ENCODE measurements around the gene THYN1. TPM values are rescaled to one million over a fixed set of nuclear protein-coding genes. Genes with fewer than 3 reads are reported as not detected.

The THYN1 gene
- polyA plus RNA-seq, 1 donor (not counting 4 experiments of a cell fraction or from before 2014, with no cell fraction given): 45.8 TPM

DNA sequence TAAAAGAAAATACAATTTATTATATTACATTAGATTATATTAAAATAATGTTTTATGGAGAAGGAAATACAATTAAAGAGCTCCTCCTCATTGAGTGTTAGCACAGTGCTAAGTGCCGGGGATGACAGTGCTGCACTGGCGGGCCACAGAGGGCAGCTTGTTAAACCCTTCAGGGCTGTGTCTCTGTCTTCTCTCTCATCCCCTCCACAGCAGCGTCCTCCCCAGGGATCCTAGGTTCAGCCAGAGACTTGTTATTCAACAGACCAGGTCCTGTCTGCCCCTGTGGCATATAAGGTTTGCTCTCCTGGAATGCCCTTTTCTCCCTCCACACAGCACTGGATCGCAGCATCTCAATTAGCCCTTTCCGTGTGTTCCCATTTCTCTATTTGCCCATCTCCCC lies 14.2 kb downstream of the THYN1 start:
- H3K4me3 ChIP-seq (ENCODE audit: control insufficient read depth in 2 of 3, extremely low read depth in 1 of 3, insufficient read depth in 2 of 3, low read depth in 1 of 3, low read length in 3 of 3): no peak overlapping the region
- dilution Hi-C loops (cut with MboI; ENCODE audit: extremely low pct_ligation_motif_present, low sequenced_read_pairs): no loop called here
- H3K79me2 ChIP-seq (ENCODE audit: control insufficient read depth, insufficient read depth, low read length): peaks cover 5% of the 10 kb centered on the region
- H3K4me2 ChIP-seq (ENCODE audit: control insufficient read depth, extremely low read depth, insufficient read depth, low read depth, low read length): no peak overlapping the region
- H4K20me1 ChIP-seq (ENCODE audit: control insufficient read depth, extremely low read depth, insufficient read depth, low read length): no peaks in the 10 kb centered on the region
- no peak overlapping the region for H2AFZ ChIP-seq (ENCODE audit: control insufficient read depth, low read length)
- H3K27me3 ChIP-seq (ENCODE audit: control insufficient read depth, extremely low read depth, insufficient read depth, low read length): no peaks in the 10 kb centered on the region
- no peak for TF ChIP-seq EZH2 (IDR thresholded peaks at IDR 0.05; ENCODE audit: low read length)
- TF ChIP-seq, protein P1, sequence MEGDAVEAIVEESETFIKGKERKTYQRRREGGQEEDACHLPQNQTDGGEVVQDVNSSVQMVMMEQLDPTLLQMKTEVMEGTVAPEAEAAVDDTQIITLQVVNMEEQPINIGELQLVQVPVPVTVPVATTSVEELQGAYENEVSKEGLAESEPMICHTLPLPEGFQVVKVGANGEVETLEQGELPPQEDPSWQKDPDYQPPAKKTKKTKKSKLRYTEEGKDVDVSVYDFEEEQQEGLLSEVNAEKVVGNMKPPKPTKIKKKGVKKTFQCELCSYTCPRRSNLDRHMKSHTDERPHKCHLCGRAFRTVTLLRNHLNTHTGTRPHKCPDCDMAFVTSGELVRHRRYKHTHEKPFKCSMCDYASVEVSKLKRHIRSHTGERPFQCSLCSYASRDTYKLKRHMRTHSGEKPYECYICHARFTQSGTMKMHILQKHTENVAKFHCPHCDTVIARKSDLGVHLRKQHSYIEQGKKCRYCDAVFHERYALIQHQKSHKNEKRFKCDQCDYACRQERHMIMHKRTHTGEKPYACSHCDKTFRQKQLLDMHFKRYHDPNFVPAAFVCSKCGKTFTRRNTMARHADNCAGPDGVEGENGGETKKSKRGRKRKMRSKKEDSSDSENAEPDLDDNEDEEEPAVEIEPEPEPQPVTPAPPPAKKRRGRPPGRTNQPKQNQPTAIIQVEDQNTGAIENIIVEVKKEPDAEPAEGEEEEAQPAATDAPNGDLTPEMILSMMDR (optimal IDR thresholded peaks at IDR 0.05 in 1 of 3, IDR thresholded peaks at IDR 0.05 in 1 of 3, conservative IDR thresholded peaks at IDR 0.05 in 1 of 3; ENCODE audit: extremely low read depth in 1 of 3, insufficient read depth in 2 of 3, low read length in 3 of 3): no peak
- FAIRE-seq (no peak), DNase-seq (ENCODE audit: low read depth, low spot score) (no peak)
- no peak overlapping the region for H3K27ac ChIP-seq (ENCODE audit: control insufficient read depth, insufficient read depth, low read length)
- H3K9me3 ChIP-seq (ENCODE audit: control insufficient read depth, low read depth, low read length): no peaks in the 10 kb centered on the region
- H3K36me3 ChIP-seq (ENCODE audit: control insufficient read depth in 2 of 2, extremely low read depth in 1 of 2, insufficient read depth in 2 of 2, low read length in 2 of 2): peaks cover 20 to 37% of the 10 kb centered on the region in 2 experiments
- H3K9me1 ChIP-seq (ENCODE audit: control insufficient read depth, extremely low read depth, insufficient read depth, low read length): no peaks in the 10 kb centered on the region
- peaks cover 2% of the 10 kb centered on the region for H3K4me1 ChIP-seq (ENCODE audit: control insufficient read depth, extremely low read depth, insufficient read depth, low read length)
- H3K9ac ChIP-seq (ENCODE audit: control insufficient read depth, extremely low read depth, insufficient read depth, low read length): no peak overlapping the region

DNA sequence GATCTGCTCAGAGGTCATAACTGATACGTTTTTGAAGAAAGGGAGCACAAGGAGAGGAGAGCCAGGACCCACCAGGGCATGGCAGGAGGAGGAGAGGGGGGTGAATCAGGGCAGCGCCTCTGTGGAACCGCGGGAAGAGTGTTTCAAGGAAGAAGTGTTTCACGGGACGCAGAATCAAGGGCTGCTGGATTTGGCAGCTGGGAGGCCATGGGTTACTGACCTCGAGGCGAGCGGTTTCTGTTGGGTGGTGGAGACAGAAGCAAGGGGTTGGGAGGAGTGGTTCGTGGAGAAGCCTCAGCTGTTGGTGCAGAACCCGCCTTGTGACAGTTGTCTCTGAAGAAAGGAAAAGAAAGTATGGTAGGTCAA lies 15.6 kb downstream of the THYN1 start:
- H3K79me2 ChIP-seq (ENCODE audit: control insufficient read depth, insufficient read depth, low read length): peaks cover 15% of the 10 kb centered on the region
- H3K36me3 ChIP-seq (ENCODE audit: control insufficient read depth in 2 of 2, extremely low read depth in 1 of 2, insufficient read depth in 2 of 2, low read length in 2 of 2): peaks cover 12 to 28% of the 10 kb centered on the region in 2 experiments
- no peak for FAIRE-seq
- H2AFZ ChIP-seq (ENCODE audit: control insufficient read depth, low read length): no peak overlapping the region
- no peaks in the 10 kb centered on the region for H3K27me3 ChIP-seq (ENCODE audit: control insufficient read depth, extremely low read depth, insufficient read depth, low read length)
- H3K4me1 ChIP-seq (ENCODE audit: control insufficient read depth, extremely low read depth, insufficient read depth, low read length): no peaks in the 10 kb centered on the region
- no peak overlapping the region for H3K4me2 ChIP-seq (ENCODE audit: control insufficient read depth, extremely low read depth, insufficient read depth, low read depth, low read length)
- no peak overlapping the region for H3K9ac ChIP-seq (ENCODE audit: control insufficient read depth, extremely low read depth, insufficient read depth, low read length)
- H3K9me1 ChIP-seq (ENCODE audit: control insufficient read depth, extremely low read depth, insufficient read depth, low read length): no peaks in the 10 kb centered on the region
- DNase-seq (ENCODE audit: low read depth, low spot score): no peak
- H4K20me1 ChIP-seq (ENCODE audit: control insufficient read depth, extremely low read depth, insufficient read depth, low read length): no peaks in the 10 kb centered on the region
- no peak overlapping the region for H3K27ac ChIP-seq (ENCODE audit: control insufficient read depth, insufficient read depth, low read length)
- TF ChIP-seq EZH2 (IDR thresholded peaks at IDR 0.05; ENCODE audit: low read length): no peak
- TF ChIP-seq, protein P1 (optimal IDR thresholded peaks at IDR 0.05 in 1 of 3, IDR thresholded peaks at IDR 0.05 in 1 of 3, conservative IDR thresholded peaks at IDR 0.05 in 1 of 3; ENCODE audit: extremely low read depth in 1 of 3, insufficient read depth in 2 of 3, low read length in 3 of 3): no peak
- H3K4me3 ChIP-seq (ENCODE audit: control insufficient read depth in 2 of 3, extremely low read depth in 1 of 3, insufficient read depth in 2 of 3, low read depth in 1 of 3, low read length in 3 of 3): no peak overlapping the region
- H3K9me3 ChIP-seq (ENCODE audit: control insufficient read depth, low read depth, low read length): no peaks in the 10 kb centered on the region
- dilution Hi-C loops (cut with MboI; ENCODE audit: extremely low pct_ligation_motif_present, low sequenced_read_pairs): no loop called here

Measured in keratinocyte (primary cell).